Lower leg skin (tissue), 4 donors: ENCODE data around the gene GOLGA7B. TPM values are rescaled to one million over a fixed set of nuclear protein-coding genes. Genes with fewer than 3 reads are reported as not detected.

ENCODE experiments used
- DNase-seq, 2 donors: peaks; one replicate each; pipeline ENCODE4 v3.0.0-alpha.2; 2019; ENCODE audit warnings: low spot score in 2 of 2
- H3K4me3 ChIP-seq: fragments of 200-600 bp; sonication (generic); 2 replicates; pipeline ENCODE4 v1.5.1; 2017; ENCODE audit warnings: mild to moderate bottlenecking, low read depth; ENCODE audit not compliant: poor library complexity, severe bottlenecking
- POLR2A ChIP-seq, 2 donors: fragments of 450-650 bp; IDR thresholded peaks; one replicate each; pipeline ENCODE4 v1.6.1; 2016 to 2017; ENCODE audit warnings: antibody characterized with exemption in 2 of 2, mild to moderate bottlenecking in 1 of 2, moderate library complexity in 1 of 2
- WGBS, 2 donors: methylation state at CpG; one replicate each; pipeline ENCODE4 v1.1.5; 2018; 5-methylcytosine and 5-hydroxymethylcytosine counted together
- intact Hi-C: fragments of 100-400 bp; cut with DNase I; formaldehyde crosslinking; loops from one replicate; pipeline ENCODE4 v1.15.0; 2023; ENCODE audit warnings: low total_unique reads
- total RNA-seq, 4 donors: library from RNA; depleted of rRNA; stranded (reverse); fragments of >200 nt; gene quantifications; one replicate each; pipeline ENCODE4 v1.1.0, GENCODE V29; 2016
- TF ChIP-seq, protein P1 (sequence below), 3 donors: fragments of 450-650 bp; IDR thresholded peaks; one replicate each; pipeline ENCODE4 v1.5.1; 2016; ENCODE audit warnings: antibody characterized with exemption in 3 of 3, mild to moderate bottlenecking in 3 of 3, moderate library complexity in 2 of 3

Gene GOLGA7B
- total RNA-seq, 4 donors from 2014 or later: 7.3 to 17.3 (median 7.8) TPM

- intact Hi-C loops: no loop called here
- H3K4me3 ChIP-seq: no peak overlapping the region
- 73 to 82% methylated on average over 2 of the region's 2 CpGs for WGBS, 2 donors
- TF ChIP-seq POLR2A (IDR thresholded peaks at IDR 0.05): no peak
- TF ChIP-seq, protein P1, sequence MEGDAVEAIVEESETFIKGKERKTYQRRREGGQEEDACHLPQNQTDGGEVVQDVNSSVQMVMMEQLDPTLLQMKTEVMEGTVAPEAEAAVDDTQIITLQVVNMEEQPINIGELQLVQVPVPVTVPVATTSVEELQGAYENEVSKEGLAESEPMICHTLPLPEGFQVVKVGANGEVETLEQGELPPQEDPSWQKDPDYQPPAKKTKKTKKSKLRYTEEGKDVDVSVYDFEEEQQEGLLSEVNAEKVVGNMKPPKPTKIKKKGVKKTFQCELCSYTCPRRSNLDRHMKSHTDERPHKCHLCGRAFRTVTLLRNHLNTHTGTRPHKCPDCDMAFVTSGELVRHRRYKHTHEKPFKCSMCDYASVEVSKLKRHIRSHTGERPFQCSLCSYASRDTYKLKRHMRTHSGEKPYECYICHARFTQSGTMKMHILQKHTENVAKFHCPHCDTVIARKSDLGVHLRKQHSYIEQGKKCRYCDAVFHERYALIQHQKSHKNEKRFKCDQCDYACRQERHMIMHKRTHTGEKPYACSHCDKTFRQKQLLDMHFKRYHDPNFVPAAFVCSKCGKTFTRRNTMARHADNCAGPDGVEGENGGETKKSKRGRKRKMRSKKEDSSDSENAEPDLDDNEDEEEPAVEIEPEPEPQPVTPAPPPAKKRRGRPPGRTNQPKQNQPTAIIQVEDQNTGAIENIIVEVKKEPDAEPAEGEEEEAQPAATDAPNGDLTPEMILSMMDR (IDR thresholded peaks at IDR 0.05): no peak
- no peak for DNase-seq
These were observed 42.9 kb downstream of the GOLGA7B start for GRCh38 chr10:97892506-97892905.

DNA sequence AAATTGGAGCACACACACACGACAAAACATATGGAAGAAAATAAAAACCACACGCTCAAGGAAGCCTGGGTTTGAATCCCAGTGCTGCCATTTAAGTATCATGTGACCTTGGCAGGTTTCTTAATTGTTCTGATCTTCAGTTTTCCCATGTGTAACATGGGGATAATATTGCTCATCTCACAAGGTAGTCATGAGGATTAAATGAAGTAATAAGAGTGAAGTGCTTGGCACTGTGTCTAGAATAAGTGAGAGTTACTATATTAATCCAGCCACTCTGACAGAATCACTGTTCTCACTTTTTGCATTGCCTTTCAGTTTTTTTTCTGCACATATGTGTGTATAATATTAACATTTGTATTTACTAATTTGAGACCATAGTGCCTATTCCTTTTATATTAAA lies 43.3 kb downstream of the GOLGA7B start:
- no peak for TF ChIP-seq POLR2A (IDR thresholded peaks at IDR 0.05)
- TF ChIP-seq, protein P1 (IDR thresholded peaks at IDR 0.05): no peak
- 62 to 73% methylated on average over 2 of the region's 2 CpGs for WGBS, 2 donors
- no peak for DNase-seq
- H3K4me3 ChIP-seq: no peak overlapping the region
- intact Hi-C loops: no loop called here

- DNase-seq: no peak
- TF ChIP-seq, protein P1 (IDR thresholded peaks at IDR 0.05): no peak
- no peak overlapping the region for H3K4me3 ChIP-seq
- intact Hi-C loops: no loop called here
- 81 to 85% methylated on average over 3 of the region's 3 CpGs for WGBS, 2 donors
These were observed 44.4 kb downstream of the GOLGA7B start for GRCh38 chr10:97894092-97894491.

DNA sequence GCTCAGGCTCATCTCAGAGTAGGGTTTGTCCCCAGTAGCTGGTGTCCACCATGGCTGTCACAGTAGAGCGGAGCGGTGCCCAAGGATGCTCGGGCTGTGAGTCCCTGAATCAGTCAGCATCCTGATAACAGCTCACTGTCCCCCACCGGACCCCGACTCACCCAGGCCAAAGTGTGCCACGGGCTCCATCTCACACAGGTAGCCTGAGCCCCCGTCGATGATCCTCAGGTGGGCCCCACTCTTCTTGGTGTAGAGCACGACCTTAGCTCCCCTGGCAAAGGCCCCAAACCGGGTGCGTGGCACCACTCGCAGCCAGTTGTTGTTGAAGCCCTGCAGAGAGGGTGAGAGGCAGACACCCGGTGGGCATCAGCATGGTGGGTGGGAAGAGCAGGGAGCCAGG lies 45.4 kb downstream of the GOLGA7B start:
- H3K4me3 ChIP-seq: no peak overlapping the region
- DNase-seq: no peak
- TF ChIP-seq POLR2A (IDR thresholded peaks at IDR 0.05): no peak
- TF ChIP-seq, protein P1 (IDR thresholded peaks at IDR 0.05): no peak
- WGBS, 2 donors: 89 to 91% methylated on average over 13 of the region's 13 CpGs
- intact Hi-C loops: no loop called here

- TF ChIP-seq, protein P1 (IDR thresholded peaks at IDR 0.05): no peak
- no peak for TF ChIP-seq POLR2A (IDR thresholded peaks at IDR 0.05)
- no peak for DNase-seq
- intact Hi-C loops: no loop called here
- 60 to 72% methylated on average over 9 of the region's 9 CpGs for WGBS, 2 donors
- H3K4me3 ChIP-seq: no peak overlapping the region
These were observed 46.3 kb downstream of the GOLGA7B start for GRCh38 chr10:97895915-97896314.

DNA sequence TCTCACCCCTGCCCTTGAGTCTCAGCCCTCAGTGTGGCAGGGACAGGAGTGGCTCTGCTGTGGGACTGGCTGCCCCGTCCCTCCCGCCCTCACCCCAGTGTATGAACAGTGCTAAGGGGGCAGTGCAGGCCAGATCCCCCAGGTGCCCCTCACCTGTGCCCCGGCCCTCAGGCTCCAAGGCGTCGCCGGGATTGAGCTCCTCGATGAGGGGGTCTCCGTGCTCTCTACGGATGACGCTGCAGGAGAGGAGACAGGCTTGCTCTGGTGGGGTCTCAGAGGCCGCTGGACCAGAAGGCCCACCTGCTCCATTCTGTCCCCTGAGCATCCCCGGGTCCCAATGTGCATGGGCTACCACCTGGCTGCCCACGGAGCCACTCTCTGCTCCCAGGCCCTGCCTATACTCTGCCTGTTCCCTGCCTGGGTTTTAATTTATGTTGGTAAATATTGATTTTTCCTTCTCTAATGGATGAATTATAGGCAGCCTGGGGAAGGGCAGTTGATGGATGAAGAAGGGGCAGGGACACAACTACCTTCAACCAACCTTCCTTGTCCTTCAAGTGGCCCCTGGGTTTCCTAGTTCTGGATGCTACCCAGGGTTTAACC lies 47.2 kb downstream of the GOLGA7B start:
- WGBS, 2 donors: 90 to 97% methylated on average over 13 of the region's 13 CpGs
- no peak for DNase-seq
- no peak for TF ChIP-seq POLR2A (IDR thresholded peaks at IDR 0.05)
- TF ChIP-seq, protein P1 (IDR thresholded peaks at IDR 0.05): no peak
- H3K4me3 ChIP-seq: no peak overlapping the region
- intact Hi-C loops: no loop called here
